ENCODE data around the gene CACNA1B.

DNA sequence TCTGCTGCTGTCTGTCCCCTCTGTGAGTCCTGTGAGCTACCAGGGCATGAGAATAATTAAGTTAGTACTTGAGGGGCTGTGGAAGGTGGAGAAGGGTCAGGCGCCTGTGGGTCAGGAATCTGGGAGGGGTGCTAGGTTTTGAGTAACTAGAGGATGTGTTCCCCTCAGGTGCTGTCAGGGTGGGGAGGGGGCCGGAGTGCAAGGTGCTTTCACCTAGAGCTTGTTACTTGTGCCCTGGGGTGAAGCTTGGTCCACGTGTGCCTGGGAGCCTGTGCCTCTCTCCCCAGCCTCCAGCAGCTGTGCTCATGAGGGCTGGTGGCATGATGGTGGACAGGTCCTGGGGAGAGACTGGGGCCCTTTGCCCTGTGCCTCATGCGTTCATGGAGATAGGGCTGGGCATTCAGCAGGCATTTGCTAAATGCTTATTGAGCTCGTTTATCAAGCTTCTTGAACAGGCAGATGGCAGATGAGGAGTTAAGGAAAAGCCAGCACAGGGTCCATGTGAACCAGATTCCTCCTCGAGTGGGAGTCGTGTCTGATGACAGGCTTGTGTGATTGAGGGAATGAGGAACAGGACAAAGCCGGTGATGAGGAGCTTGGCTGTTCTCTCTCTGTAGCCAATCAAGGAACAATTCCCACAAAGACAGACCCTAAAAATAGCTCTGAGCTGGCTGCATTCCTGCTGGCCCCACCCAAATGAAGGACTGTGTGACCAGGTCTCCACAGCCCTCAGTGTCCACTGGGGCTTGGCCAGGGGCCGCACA is 40.9 kb downstream of the CACNA1B start:
- TF ChIP-seq EZH2 (IDR thresholded peaks at IDR 0.05; ENCODE audit: borderline replicate concordance, low read depth, low read length, severe bottlenecking), result no peak
- TF ChIP-seq, protein P1, sequence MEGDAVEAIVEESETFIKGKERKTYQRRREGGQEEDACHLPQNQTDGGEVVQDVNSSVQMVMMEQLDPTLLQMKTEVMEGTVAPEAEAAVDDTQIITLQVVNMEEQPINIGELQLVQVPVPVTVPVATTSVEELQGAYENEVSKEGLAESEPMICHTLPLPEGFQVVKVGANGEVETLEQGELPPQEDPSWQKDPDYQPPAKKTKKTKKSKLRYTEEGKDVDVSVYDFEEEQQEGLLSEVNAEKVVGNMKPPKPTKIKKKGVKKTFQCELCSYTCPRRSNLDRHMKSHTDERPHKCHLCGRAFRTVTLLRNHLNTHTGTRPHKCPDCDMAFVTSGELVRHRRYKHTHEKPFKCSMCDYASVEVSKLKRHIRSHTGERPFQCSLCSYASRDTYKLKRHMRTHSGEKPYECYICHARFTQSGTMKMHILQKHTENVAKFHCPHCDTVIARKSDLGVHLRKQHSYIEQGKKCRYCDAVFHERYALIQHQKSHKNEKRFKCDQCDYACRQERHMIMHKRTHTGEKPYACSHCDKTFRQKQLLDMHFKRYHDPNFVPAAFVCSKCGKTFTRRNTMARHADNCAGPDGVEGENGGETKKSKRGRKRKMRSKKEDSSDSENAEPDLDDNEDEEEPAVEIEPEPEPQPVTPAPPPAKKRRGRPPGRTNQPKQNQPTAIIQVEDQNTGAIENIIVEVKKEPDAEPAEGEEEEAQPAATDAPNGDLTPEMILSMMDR (IDR thresholded peaks at IDR 0.05; ENCODE audit: borderline replicate concordance, extremely low read depth, low read length, poor library complexity, severe bottlenecking), result no peak
